Skeletal muscle satellite cell (primary cell): Measurements from ENCODE around the gene ATP6V1F.

Experiments
- H3K27me3 ChIP-seq: 2 replicates; pipeline ENCODE4 v1.7.0; 2013; ENCODE audit warnings: low read length; ENCODE audit not compliant: control insufficient read depth, insufficient read depth
- H3K36me3 ChIP-seq: 2 replicates; pipeline ENCODE4 v1.7.0; 2013; ENCODE audit warnings: mild to moderate bottlenecking, control low read depth, low read length; ENCODE audit not compliant: insufficient read depth
- H3K4me1 ChIP-seq: 2 replicates; pipeline ENCODE4 v1.7.0; 2013; ENCODE audit warnings: low read length; ENCODE audit not compliant: control insufficient read depth, insufficient read depth
- H3K4me2 ChIP-seq: 2 replicates; pipeline ENCODE4 v1.7.0; 2013; ENCODE audit warnings: mild to moderate bottlenecking, low read length
- H3K4me3 ChIP-seq: 2 replicates; pipeline ENCODE4 v1.7.0; 2013; ENCODE audit warnings: low read length
- H3K9ac ChIP-seq: 2 replicates; pipeline ENCODE4 v1.7.0; 2013; ENCODE audit warnings: mild to moderate bottlenecking, low read depth, low read length, moderate library complexity
- H3K9me3 ChIP-seq: replicated peaks from 2 replicates; pipeline ENCODE4 v1.7.0; 2013; ENCODE audit warnings: mild to moderate bottlenecking, control low read depth, low read length

The ATP6V1F gene

GRCh38 chr7:128830231-128831177 is 32.2 kb upstream of the ATP6V1F start, which contains the start of gene FLNC:
Gene FLNC (plus strand): TSS chr7:128830406. CDS start chr7:128830638, 232 bp downstream.
- H3K4me3 ChIP-seq: peak within 1 kb of the TSS; percentile 95
- H3K9ac ChIP-seq: peak within 1 kb of the TSS; percentile 82
- H3K9me3 ChIP-seq: no peaks in the 10 kb centered on the region
- H3K27me3 ChIP-seq: no peaks in the 10 kb centered on the region
- peaks cover 5% of the 10 kb centered on the region for H3K36me3 ChIP-seq
- peak within 1 kb of the TSS; percentile 84 for H3K4me2 ChIP-seq
- peaks cover 63% of the 10 kb centered on the region for H3K4me1 ChIP-seq

DNA sequence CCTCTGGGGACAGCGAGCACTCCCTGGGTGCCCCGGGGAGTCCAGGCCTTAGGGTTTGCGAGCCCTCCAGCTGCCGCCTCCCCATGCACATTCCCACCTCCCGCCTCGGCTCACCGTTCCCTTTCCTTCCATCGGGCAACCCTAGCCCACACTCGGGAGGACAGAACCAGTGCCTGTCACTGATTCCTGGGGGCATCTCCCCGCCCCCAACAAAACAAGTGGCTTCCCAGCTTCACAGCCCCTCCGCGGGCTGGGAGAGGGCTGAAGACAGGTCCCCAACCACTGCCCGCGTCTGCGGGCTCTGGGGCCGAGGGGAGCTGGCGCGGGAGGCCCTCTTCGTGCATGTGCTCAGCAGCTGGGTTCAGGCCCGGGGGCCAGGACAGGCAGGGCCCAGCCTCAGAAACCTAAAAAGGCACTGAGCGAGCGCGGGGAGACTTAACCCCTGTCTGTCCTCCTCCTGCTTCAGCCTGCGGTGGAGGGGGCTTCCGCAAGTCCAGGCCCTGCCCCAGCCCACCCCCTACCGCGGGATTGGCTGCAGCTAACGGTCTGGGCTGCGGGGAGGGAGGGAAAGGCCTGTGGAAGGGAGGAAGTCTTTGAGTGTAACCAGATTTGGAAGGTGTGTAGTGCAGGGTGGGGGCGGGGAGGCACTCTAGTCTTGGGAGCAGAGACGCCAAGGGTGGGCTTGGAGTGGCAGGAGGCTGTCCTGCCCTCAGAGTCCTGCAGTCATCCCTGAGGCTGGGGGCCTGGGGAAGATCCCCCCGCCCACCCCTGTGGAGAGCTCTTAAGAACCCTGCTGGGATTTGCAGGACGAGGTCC is 31.3 kb upstream of the ATP6V1F start:
- Histone ChIP-seq H3K4me3 (peak overlapping the region; percentile 95), H3K4me1 (peaks cover 72% of the 10 kb centered on the region), H3K4me2 (peak overlapping the region; percentile 84), H3K9ac (peak overlapping the region; percentile 82), H3K27me3 (no peaks in the 10 kb centered on the region), H3K9me3 (no peaks in the 10 kb centered on the region), H3K36me3 (peaks cover 12% of the 10 kb centered on the region)

GRCh38 chr7:128831994-128832879 is 30.4 kb upstream of the ATP6V1F start:
- Histone ChIP-seq H3K4me3 (peak overlapping the region; percentile 95), H3K9me3 (no peaks in the 10 kb centered on the region), H3K4me2 (peak overlapping the region; percentile 84), H3K27me3 (no peaks in the 10 kb centered on the region), H3K4me1 (peaks cover 71% of the 10 kb centered on the region), H3K9ac (peak overlapping the region; percentile 82), H3K36me3 (peaks cover 20% of the 10 kb centered on the region)

DNA sequence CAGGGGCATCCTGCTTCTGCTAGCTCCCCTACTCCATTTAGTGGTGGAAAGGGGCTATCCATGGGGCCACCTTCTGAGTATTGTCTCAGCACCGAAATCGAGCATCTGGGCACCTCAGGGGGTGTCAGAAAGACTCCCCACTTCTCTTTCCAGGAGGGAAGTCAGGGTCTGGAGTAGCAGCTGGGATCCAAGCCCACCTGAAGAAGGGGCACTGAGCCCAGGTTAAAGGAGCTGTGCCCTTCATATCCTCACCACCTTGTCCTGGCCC is 29.8 kb upstream of the ATP6V1F start:
- H3K27me3 ChIP-seq: no peaks in the 10 kb centered on the region
- H3K9ac ChIP-seq: peak overlapping the region; percentile 82
- H3K4me1 ChIP-seq: peaks cover 65% of the 10 kb centered on the region

DNA sequence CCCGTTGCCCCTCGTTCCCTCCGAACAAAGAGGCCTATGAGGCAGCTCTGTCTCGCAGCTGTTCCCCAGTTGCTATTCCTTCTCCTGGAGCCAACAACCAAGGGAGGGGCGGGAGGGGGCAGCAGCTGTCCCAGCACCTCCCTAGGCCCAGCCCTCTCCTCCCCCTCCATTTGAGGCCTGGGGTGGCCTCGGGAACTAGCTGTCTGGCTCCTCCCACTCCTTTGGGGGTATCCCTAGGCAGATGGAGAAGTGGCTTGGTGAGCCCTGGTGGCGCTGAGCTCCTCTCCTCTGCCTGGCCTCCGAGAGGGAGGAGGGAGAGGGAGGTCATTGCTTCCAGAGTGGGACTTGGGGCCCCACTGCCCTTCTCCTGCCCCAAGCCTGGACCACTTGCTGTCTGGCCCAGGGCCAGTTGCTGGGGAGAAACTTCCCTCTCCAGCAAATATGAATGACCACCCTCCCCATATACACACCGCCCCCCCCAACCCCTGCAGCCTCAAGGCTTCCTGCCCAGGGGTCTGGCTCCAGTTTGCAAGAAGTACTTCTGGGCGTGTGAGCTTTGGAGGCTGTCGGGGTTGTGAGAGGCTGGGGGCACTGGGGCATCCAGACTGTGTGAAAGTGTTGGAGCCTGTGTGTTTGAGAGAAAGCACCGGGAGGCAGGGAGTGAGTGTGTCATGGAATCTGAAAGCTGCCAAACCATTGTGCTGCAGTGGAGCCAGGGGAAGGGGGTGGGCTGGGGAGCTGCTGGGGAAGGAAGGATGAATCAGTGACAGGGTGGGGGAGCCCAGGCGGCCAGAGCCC is 29.3 kb upstream of the ATP6V1F start:
- Histone ChIP-seq H3K9ac (peak overlapping the region; percentile 82), H3K27me3 (no peaks in the 10 kb centered on the region), H3K4me2 (peak overlapping the region; percentile 84), H3K4me3 (peak overlapping the region; percentile 95), H3K9me3 (no peaks in the 10 kb centered on the region), H3K4me1 (peaks cover 60% of the 10 kb centered on the region), H3K36me3 (peaks cover 31% of the 10 kb centered on the region)

More for the DNA sequence above, 29.8 kb upstream of the ATP6V1F start:
- H3K9me3 ChIP-seq: no peaks in the 10 kb centered on the region
- H3K4me3 ChIP-seq: peak overlapping the region; percentile 95
- H3K36me3 ChIP-seq: peaks cover 26% of the 10 kb centered on the region
- H3K4me2 ChIP-seq: peak overlapping the region; percentile 84

DNA sequence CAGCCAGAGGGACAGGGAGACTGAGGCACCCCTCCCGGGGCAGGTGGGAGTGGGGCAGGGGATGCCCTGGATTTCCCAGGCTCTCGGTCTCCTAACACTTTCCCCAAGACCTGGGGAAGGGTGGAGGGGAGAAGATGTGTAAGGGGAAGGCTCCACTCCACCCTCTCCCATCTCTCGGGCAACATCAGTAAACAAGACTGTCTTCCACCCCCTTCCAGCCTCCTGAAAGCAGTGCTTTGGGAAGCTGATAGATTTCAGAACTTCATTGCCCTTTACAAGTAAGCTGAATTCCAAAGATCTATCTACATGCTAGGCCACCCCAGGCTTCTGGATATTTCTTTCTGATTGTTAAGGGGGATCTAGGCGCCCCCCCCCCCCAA is 28.7 kb upstream of the ATP6V1F start:
- peak overlapping the region; percentile 84 for H3K4me2 ChIP-seq
- H3K9me3 ChIP-seq: no peaks in the 10 kb centered on the region
- H3K4me3 ChIP-seq: peak overlapping the region; percentile 95
- no peaks in the 10 kb centered on the region for H3K27me3 ChIP-seq
- peak overlapping the region; percentile 50 for H3K9ac ChIP-seq
- H3K4me1 ChIP-seq: peaks cover 55% of the 10 kb centered on the region
- H3K36me3 ChIP-seq: peaks cover 37% of the 10 kb centered on the region

- Histone ChIP-seq H3K4me2 (peak overlapping the region; percentile 72), H3K4me3 (peak overlapping the region; percentile 56), H3K9me3 (no peaks in the 10 kb centered on the region), H3K27me3 (no peaks in the 10 kb centered on the region), H3K9ac (peak overlapping the region; percentile 66), H3K36me3 (peaks cover 51% of the 10 kb centered on the region), H3K4me1 (peaks cover 45% of the 10 kb centered on the region)
These were observed 27.4 kb upstream of the ATP6V1F start for GRCh38 chr7:128835231-128835751.

GRCh38 chr7:128835790-128836641 is 26.6 kb upstream of the ATP6V1F start:
- Histone ChIP-seq H3K4me1 (peaks cover 50% of the 10 kb centered on the region), H3K9me3 (no peaks in the 10 kb centered on the region), H3K27me3 (no peaks in the 10 kb centered on the region), H3K4me3 (peak overlapping the region; percentile 56), H3K36me3 (peaks cover 58% of the 10 kb centered on the region), H3K4me2 (peak overlapping the region; percentile 72), H3K9ac (peak overlapping the region; percentile 66)

DNA sequence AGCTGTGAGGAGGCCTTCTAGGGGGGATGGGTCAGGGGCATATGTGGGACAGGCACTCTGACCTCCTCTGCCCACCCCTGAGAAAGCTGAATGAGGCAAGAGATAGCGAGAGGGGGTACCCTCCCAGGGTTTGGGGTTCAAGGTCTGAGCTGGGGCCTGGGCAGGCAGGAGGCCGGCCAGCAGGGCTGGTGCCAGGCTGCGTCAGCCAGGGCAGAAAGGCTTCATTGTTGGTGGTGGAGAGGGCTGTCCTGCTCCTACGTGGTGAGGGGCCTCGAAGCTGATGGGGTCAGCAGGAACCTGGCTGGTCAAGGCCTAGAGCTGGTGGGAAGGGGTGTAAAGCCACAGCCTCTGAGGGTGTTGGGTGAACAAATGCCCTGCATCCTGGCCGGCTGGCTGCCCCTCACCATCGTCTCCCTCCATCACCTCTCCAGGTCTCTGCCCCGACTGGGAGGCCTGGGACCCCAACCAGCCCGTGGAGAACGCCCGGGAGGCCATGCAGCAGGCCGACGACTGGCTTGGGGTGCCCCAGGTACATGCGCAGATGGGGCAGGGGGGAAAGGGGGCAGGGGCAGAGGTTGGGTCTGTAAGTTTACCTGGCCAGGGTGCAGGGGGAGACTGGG is 25.8 kb upstream of the ATP6V1F start:
- Histone ChIP-seq H3K27me3 (no peaks in the 10 kb centered on the region), H3K4me1 (peaks cover 58% of the 10 kb centered on the region), H3K4me2 (peak overlapping the region; percentile 65), H3K36me3 (peaks cover 66% of the 10 kb centered on the region), H3K9ac (peak overlapping the region; percentile 66), H3K4me3 (no peak overlapping the region), H3K9me3 (no peaks in the 10 kb centered on the region)
